GM12874 (cell line): ENCODE results near the gene DNAH14.

Source experiments
- CTCF ChIP-seq: IDR thresholded peaks from 2 replicates; pipeline ENCODE4 v1.5.1; 2011; ENCODE audit warnings: low read depth, mild to moderate bottlenecking, control low read depth, low read length, moderate library complexity; ENCODE audit not compliant: insufficient read depth

Gene DNAH14

GRCh38 chr1:225131869-225132268 is 202.4 kb downstream of the DNAH14 start:
- TF ChIP-seq CTCF, result no peak

- no peak for TF ChIP-seq CTCF
Measured at GRCh38 chr1:225137976-225138375, 208.5 kb downstream of the DNAH14 start.

DNA sequence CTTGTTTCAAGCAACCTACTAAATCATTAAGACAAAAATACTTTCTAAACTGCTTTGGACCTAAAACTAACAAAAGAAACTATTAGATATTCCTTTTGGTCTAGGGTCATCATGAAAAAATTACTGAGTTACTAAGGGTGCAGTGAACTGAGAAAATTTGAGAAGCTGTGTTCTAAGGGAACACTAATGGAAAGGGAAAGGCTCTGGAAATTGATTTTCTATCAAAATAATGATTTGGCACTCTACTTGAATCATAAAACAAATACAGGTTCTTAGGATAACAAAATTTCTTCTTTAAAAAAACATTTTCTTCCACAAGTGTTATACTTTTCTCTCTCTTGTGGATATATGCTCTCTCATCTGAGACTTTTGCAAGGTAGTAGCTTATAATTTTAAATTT is 213.5 kb downstream of the DNAH14 start:
- no peak for TF ChIP-seq CTCF

DNA sequence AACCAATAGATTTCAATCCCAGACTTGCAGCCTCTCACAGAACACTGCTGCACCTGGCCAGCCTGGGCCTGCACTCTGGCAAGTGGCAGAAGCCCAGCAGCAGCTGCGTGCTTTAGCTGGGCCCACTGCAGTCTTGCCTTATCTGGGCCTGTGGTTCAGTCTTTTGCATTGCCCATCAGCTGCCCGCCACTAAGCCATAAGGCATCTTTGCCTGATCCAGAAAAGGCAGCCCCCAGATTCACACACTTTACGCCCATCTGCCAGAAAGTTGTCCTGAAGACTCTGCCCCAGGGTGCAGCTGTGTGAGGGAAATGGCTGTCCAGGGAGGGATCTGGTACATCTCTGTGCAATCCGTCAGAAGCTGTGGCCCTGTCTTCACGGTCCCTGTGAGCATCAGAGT is 217.0 kb downstream of the DNAH14 start:
- no peak for TF ChIP-seq CTCF

- TF ChIP-seq CTCF, result no peak
Measured at GRCh38 chr1:225152061-225152460, 222.6 kb downstream of the DNAH14 start.

GRCh38 chr1:225155555-225155954 is 226.1 kb downstream of the DNAH14 start:
- no peak for TF ChIP-seq CTCF

DNA sequence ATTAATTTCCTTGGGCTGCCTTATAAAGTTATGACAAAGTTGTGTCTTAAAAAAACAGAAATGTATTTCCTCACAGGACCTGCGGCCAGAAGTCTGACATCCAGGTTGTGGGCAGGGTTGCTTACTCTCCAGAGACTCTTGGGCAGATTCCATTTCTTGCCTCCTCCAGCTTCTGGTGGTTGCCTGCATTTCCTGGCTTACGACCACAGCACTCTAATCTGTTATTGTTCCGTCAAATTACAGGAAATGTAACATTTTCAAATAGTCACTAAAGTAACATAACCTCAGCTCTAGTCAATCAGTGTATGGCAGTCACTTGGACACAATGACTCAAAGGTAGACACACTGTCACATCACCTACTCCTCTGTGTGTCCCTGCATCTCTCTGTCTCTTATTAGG is 226.8 kb downstream of the DNAH14 start:
- no peak for TF ChIP-seq CTCF

- no peak for TF ChIP-seq CTCF
Measured at GRCh38 chr1:225158291-225158690, 228.8 kb downstream of the DNAH14 start.
